HEK293T (cell line): ENCODE data around the gene SLC8B1.

Experiments used
- BHLHE40 ChIP-seq: fragments of 450-650 bp; IDR thresholded peaks from 2 replicates; pipeline ENCODE4 v1.6.1; 2016; ENCODE audit warnings: mild to moderate bottlenecking, moderate library complexity, borderline replicate concordance
- NFRKB ChIP-seq: fragments of 450-650 bp; IDR thresholded peaks from 2 replicates; pipeline ENCODE4 v1.6.1; 2016; ENCODE audit warnings: mild to moderate bottlenecking, moderate library complexity
- TARDBP ChIP-seq: fragments of 450-650 bp; IDR thresholded peaks from 2 replicates; pipeline ENCODE4 v1.6.1; 2016
- TF ChIP-seq, protein P1 (sequence below): fragments of 450-650 bp; IDR thresholded peaks from 2 replicates; pipeline ENCODE4 v1.6.1; 2016

- TF ChIP-seq TARDBP (no peak), BHLHE40 (no peak), NFRKB (no peak)
- TF ChIP-seq, protein P1, sequence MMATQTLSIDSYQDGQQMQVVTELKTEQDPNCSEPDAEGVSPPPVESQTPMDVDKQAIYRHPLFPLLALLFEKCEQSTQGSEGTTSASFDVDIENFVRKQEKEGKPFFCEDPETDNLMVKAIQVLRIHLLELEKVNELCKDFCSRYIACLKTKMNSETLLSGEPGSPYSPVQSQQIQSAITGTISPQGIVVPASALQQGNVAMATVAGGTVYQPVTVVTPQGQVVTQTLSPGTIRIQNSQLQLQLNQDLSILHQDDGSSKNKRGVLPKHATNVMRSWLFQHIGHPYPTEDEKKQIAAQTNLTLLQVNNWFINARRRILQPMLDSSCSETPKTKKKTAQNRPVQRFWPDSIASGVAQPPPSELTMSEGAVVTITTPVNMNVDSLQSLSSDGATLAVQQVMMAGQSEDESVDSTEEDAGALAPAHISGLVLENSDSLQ: no peak
Measured at GRCh38 chr12:113278633-113279032, 56.3 kb downstream of the SLC8B1 start.
